ENCODE results near the gene TMEM171.

DNA sequence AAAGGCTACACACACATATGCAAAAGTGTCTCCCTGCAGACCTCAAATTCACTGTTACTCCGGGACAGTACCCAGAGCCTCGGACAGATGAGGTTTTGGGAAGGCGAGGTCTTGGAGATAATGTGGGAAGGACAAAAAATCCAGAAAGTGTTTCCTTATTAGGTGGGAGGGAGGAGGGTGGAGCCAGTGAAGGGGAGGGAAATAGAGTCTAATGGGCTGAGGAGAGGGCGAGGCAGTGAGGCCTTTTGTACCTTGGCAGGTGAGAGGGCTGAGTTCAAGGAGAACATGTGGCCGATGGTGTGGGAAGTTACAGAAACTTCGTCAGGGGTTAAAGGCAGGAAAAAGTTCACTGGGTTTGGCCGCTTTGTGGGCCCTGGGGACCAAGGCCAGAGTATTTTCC, 30.5 kb downstream of the TMEM171 start:
- TF ChIP-seq POLR2AphosphoS5 (IDR thresholded peaks at IDR 0.05; ENCODE audit: low read depth, low read length), result no peak
- TF ChIP-seq, protein P1, sequence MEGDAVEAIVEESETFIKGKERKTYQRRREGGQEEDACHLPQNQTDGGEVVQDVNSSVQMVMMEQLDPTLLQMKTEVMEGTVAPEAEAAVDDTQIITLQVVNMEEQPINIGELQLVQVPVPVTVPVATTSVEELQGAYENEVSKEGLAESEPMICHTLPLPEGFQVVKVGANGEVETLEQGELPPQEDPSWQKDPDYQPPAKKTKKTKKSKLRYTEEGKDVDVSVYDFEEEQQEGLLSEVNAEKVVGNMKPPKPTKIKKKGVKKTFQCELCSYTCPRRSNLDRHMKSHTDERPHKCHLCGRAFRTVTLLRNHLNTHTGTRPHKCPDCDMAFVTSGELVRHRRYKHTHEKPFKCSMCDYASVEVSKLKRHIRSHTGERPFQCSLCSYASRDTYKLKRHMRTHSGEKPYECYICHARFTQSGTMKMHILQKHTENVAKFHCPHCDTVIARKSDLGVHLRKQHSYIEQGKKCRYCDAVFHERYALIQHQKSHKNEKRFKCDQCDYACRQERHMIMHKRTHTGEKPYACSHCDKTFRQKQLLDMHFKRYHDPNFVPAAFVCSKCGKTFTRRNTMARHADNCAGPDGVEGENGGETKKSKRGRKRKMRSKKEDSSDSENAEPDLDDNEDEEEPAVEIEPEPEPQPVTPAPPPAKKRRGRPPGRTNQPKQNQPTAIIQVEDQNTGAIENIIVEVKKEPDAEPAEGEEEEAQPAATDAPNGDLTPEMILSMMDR (IDR thresholded peaks at IDR 0.05 in 2 of 3, conservative IDR thresholded peaks at IDR 0.05 in 1 of 3; ENCODE audit: borderline replicate concordance in 1 of 3, insufficient read depth in 1 of 3, low read depth in 2 of 3, low read length in 2 of 3), result no peak
- no peak for TF ChIP-seq EZH2 (IDR thresholded peaks at IDR 0.05)
- TF ChIP-seq POLR2A (IDR thresholded peaks at IDR 0.05; ENCODE audit: borderline replicate concordance, extremely low read depth, insufficient read depth, insufficient read length), result no peak
- no peak for TF ChIP-seq SRF (IDR thresholded peaks at IDR 0.05; ENCODE audit: low read depth)
- TF ChIP-seq JUND (IDR thresholded peaks at IDR 0.05), result no peak

Data from HCT116 (cell line).